DND-41 (cell line): ENCODE results near the gene MLXIPL.

Experiments
- CTCF ChIP-seq: IDR thresholded peaks from 2 replicates; pipeline ENCODE4 v1.5.1; 2012; ENCODE audit warnings: borderline replicate concordance, low read length, moderate library complexity, mild to moderate bottlenecking; ENCODE audit not compliant: poor library complexity, severe bottlenecking; ENCODE audit errors: extremely low read depth
- EZH2 ChIP-seq: IDR thresholded peaks from 3 replicates; pipeline ENCODE4 v1.6.1; 2012; ENCODE audit warnings: borderline replicate concordance, low read depth, mild to moderate bottlenecking, moderate library complexity, low read length, inconsistent platforms; ENCODE audit not compliant: severe bottlenecking

GRCh38 chr7:73613954-73614735 lies 10.2 kb downstream of the MLXIPL start:
- TF ChIP-seq EZH2: no peak
- no peak for TF ChIP-seq CTCF
